ENCODE data around the gene TIMM17A. TPM values are rescaled to one million over a fixed set of nuclear protein-coding genes. Genes with fewer than 3 reads are reported as not detected.
"Not testable (repeated sequence)": the region's sequence is repeated elsewhere in the genome, so short reads cannot be mapped to it uniquely, and the experiment has no call there.

TIMM17A gene
- total and polyA plus RNA-seq, 7 donors: 23.3 to 71.4 (median 48.6) TPM

GRCh38 chr1:201939574-201939973 is 15.7 kb upstream of the TIMM17A start:
- WGBS, 2 donors: 75 to 76% methylated on average over 5 of the region's 5 CpGs
- Histone ChIP-seq H3K4me3 (peak overlapping the region; percentile 1 to 82 (median 74)), H3K4me1 (peaks cover 0 to 68% (median 62%) of the 10 kb centered on the region in 4 donors), H3K27me3 (no peaks in the 10 kb centered on the region), H3K36me3 (peaks cover 3 to 37% (median 6%) of the 10 kb centered on the region in 4 donors), H3K27ac (peak overlapping the region; percentile 91 to 98 (median 92)), H3K9me3 (no peaks in the 10 kb centered on the region)
- intact Hi-C loops (cut with DNase I): no loop called here
- DNase-seq: no peak
- TF ChIP-seq POLR2A (IDR thresholded peaks at IDR 0.05) (no peak), POLR2AphosphoS5 (IDR thresholded peaks at IDR 0.05) (no peak), EP300 (IDR thresholded peaks at IDR 0.05) (no peak), CTCF (IDR thresholded peaks at IDR 0.05) (no peak)

GRCh38 chr1:201940316-201940715 is 15.0 kb upstream of the TIMM17A start:
- peaks cover 3 to 30% (median 6%) of the 10 kb centered on the region in 4 donors for H3K36me3 ChIP-seq
- peak in 1 of 4 donors; percentile 26 for TF ChIP-seq POLR2AphosphoS5 (IDR thresholded peaks at IDR 0.05)
- peak overlapping the region; percentile 91 to 98 (median 92) for H3K27ac ChIP-seq
- H3K9me3 ChIP-seq; DNase-seq; H3K27me3 ChIP-seq; intact Hi-C loops (cut with DNase I): not testable (repeated sequence)
- 87 to 95% methylated on average over 10 of the region's 10 CpGs for WGBS, 2 donors
- H3K4me3 ChIP-seq: peak overlapping the region; percentile 73 to 82 (median 76)
- H3K4me1 ChIP-seq: peaks cover 0 to 61% (median 54%) of the 10 kb centered on the region in 4 donors

GRCh38 chr1:201941420-201942128 is 13.7 kb upstream of the TIMM17A start:
- Histone ChIP-seq H3K27me3 (no peaks in the 10 kb centered on the region), H3K9me3 (no peaks in the 10 kb centered on the region), H3K36me3 (peaks cover 3 to 25% (median 6%) of the 10 kb centered on the region in 4 donors), H3K4me3 (peak overlapping the region; percentile 73 to 82 (median 76)), H3K4me1 (peaks cover 0 to 48% (median 42%) of the 10 kb centered on the region in 4 donors), H3K27ac (peak overlapping the region; percentile 91 to 98 (median 92))
- no peak for DNase-seq
- intact Hi-C loops (cut with DNase I): no loop called here
- peak in 1 of 4 donors; percentile 11 for TF ChIP-seq POLR2AphosphoS5 (IDR thresholded peaks at IDR 0.05)
- TF ChIP-seq EP300 (IDR thresholded peaks at IDR 0.05): no peak
- WGBS, 2 donors: 70 to 77% methylated on average over 18 of the region's 18 CpGs

GRCh38 chr1:201942129-201942495 is 13.2 kb upstream of the TIMM17A start:
- Histone ChIP-seq H3K36me3 (peaks cover 3 to 22% (median 6%) of the 10 kb centered on the region in 4 donors), H3K9me3 (no peaks in the 10 kb centered on the region), H3K27ac (peak overlapping the region; percentile 91 to 98 (median 92)), H3K4me3 (peak overlapping the region; percentile 73 to 82 (median 76)), H3K4me1 (peaks cover 0 to 43% (median 38%) of the 10 kb centered on the region in 4 donors), H3K27me3 (no peaks in the 10 kb centered on the region)
- DNase-seq: no peak
- TF ChIP-seq POLR2AphosphoS5 (IDR thresholded peaks at IDR 0.05) (peak in 1 of 4 donors; percentile 1), CTCF (IDR thresholded peaks at IDR 0.05) (no peak)
- intact Hi-C loops (cut with DNase I): no loop called here
- 88 to 91% methylated on average over 1 of the region's 1 CpG for WGBS, 2 donors

GRCh38 chr1:201944002-201944401 is 11.3 kb upstream of the TIMM17A start:
- H3K4me3 ChIP-seq: peak overlapping the region; percentile 73 to 82 (median 76)

More at GRCh38 chr1:201944002-201944401, 11.3 kb upstream of the TIMM17A start:
- intact Hi-C loops (cut with DNase I): no loop called here
- peak overlapping the region; percentile 91 to 98 (median 92) for H3K27ac ChIP-seq
- peaks cover 0 to 31% (median 27%) of the 10 kb centered on the region in 4 donors for H3K4me1 ChIP-seq
- H3K9me3 ChIP-seq: no peaks in the 10 kb centered on the region
- DNase-seq: no peak
- 74 to 84% methylated on average over 6 of the region's 6 CpGs for WGBS, 2 donors
- TF ChIP-seq CTCF (IDR thresholded peaks at IDR 0.05): no peak
- TF ChIP-seq POLR2A (IDR thresholded peaks at IDR 0.05): no peak
- TF ChIP-seq POLR2AphosphoS5 (IDR thresholded peaks at IDR 0.05): peak in 2 of 4 donors; percentile 1 to 3
- no peaks in the 10 kb centered on the region for H3K27me3 ChIP-seq
- peaks cover 3 to 22% (median 6%) of the 10 kb centered on the region in 4 donors for H3K36me3 ChIP-seq

Data from sigmoid colon (tissue), 7 donors.